ENCODE data around the gene EXOC4.

EXOC4 gene

GRCh38 chr7:133478591-133479135 lies 225.8 kb downstream of the EXOC4 start:
- intact Hi-C loops (cut with DNase I): no loop called here

GRCh38 chr7:133479456-133480065 lies 226.7 kb downstream of the EXOC4 start:
- intact Hi-C loops (cut with DNase I): no loop called here
- no peak for DNase-seq

More at GRCh38 chr7:133478591-133479135, 225.8 kb downstream of the EXOC4 start:
- DNase-seq: no peak

- no peak for DNase-seq
- intact Hi-C loops (cut with DNase I): no loop called here
Observed at GRCh38 chr7:133480868-133481267, 228.0 kb downstream of the EXOC4 start.

- no peak for DNase-seq
- intact Hi-C loops (cut with DNase I): no loop called here
Observed at GRCh38 chr7:133481676-133482075, 228.8 kb downstream of the EXOC4 start.

GRCh38 chr7:133482599-133482998 lies 229.7 kb downstream of the EXOC4 start:
- no peak for DNase-seq
- intact Hi-C loops (cut with DNase I): no loop called here

- peak in 4 of 10 donors; percentile 14 to 85 (median 42) for DNase-seq
- intact Hi-C loops (cut with DNase I): no loop called here
Observed at GRCh38 chr7:133484086-133484485, 231.2 kb downstream of the EXOC4 start.

- intact Hi-C loops (cut with DNase I): no loop called here
- DNase-seq: no peak
Observed at GRCh38 chr7:133489906-133490305, 237.0 kb downstream of the EXOC4 start.

- intact Hi-C loops (cut with DNase I): no loop called here
- no peak for DNase-seq
Observed at GRCh38 chr7:133491201-133491691, 238.4 kb downstream of the EXOC4 start.

- DNase-seq: no peak
- intact Hi-C loops (cut with DNase I): no loop called here
Observed at GRCh38 chr7:133491846-133492652, 239.2 kb downstream of the EXOC4 start.

GRCh38 chr7:133497061-133497460 lies 244.2 kb downstream of the EXOC4 start:
- no peak for DNase-seq
- intact Hi-C loops (cut with DNase I): no loop called here

GRCh38 chr7:133501771-133502170 lies 248.9 kb downstream of the EXOC4 start:
- intact Hi-C loops (cut with DNase I): no loop called here
- DNase-seq: no peak

- DNase-seq: no peak
- intact Hi-C loops (cut with DNase I): no loop called here
Observed at GRCh38 chr7:133502498-133502897, 249.6 kb downstream of the EXOC4 start.

- no peak for DNase-seq
- intact Hi-C loops (cut with DNase I): no loop called here
Observed at GRCh38 chr7:133502972-133503371, 250.1 kb downstream of the EXOC4 start.

GRCh38 chr7:133504825-133505224 lies 251.9 kb downstream of the EXOC4 start:
- intact Hi-C loops (cut with DNase I): no loop called here
- DNase-seq: no peak

GRCh38 chr7:133509822-133510221 lies 256.9 kb downstream of the EXOC4 start:
- no peak for DNase-seq
- intact Hi-C loops (cut with DNase I): no loop called here

GRCh38 chr7:133510326-133511055 lies 257.6 kb downstream of the EXOC4 start:
- DNase-seq: no peak
- intact Hi-C loops (cut with DNase I): no loop called here

GRCh38 chr7:133511252-133511651 lies 258.4 kb downstream of the EXOC4 start:
- DNase-seq: no peak
- intact Hi-C loops (cut with DNase I): no loop called here

GRCh38 chr7:133511708-133512107 lies 258.8 kb downstream of the EXOC4 start:
- DNase-seq: no peak
- intact Hi-C loops (cut with DNase I): no loop called here

GRCh38 chr7:133512560-133512959 lies 259.7 kb downstream of the EXOC4 start:
- peak in 1 of 10 donors; percentile 29 for DNase-seq
- intact Hi-C loops (cut with DNase I): no loop called here

GRCh38 chr7:133513608-133514007 lies 260.7 kb downstream of the EXOC4 start:
- intact Hi-C loops (cut with DNase I): no loop called here
- peak in 1 of 10 donors; percentile 42 for DNase-seq

- intact Hi-C loops (cut with DNase I): no loop called here
- no peak for DNase-seq
Observed at GRCh38 chr7:133514551-133514950, 261.7 kb downstream of the EXOC4 start.

All from posterior cingulate gyrus (tissue), 11 donors.